GM10266 (cell line): ENCODE results near the gene SIK2.

ENCODE experiments used
- DNase-seq: peaks from one replicate; pipeline ENCODE4 v3.0.0; 2012; ENCODE audit errors: extremely low spot score
- CTCF ChIP-seq: IDR thresholded peaks from 2 replicates; pipeline ENCODE4 v1.5.1; 2012; ENCODE audit warnings: mild to moderate bottlenecking, low read depth; ENCODE audit not compliant: control insufficient read depth, insufficient read depth; ENCODE audit errors: missing control alignments

SIK2 gene

DNA sequence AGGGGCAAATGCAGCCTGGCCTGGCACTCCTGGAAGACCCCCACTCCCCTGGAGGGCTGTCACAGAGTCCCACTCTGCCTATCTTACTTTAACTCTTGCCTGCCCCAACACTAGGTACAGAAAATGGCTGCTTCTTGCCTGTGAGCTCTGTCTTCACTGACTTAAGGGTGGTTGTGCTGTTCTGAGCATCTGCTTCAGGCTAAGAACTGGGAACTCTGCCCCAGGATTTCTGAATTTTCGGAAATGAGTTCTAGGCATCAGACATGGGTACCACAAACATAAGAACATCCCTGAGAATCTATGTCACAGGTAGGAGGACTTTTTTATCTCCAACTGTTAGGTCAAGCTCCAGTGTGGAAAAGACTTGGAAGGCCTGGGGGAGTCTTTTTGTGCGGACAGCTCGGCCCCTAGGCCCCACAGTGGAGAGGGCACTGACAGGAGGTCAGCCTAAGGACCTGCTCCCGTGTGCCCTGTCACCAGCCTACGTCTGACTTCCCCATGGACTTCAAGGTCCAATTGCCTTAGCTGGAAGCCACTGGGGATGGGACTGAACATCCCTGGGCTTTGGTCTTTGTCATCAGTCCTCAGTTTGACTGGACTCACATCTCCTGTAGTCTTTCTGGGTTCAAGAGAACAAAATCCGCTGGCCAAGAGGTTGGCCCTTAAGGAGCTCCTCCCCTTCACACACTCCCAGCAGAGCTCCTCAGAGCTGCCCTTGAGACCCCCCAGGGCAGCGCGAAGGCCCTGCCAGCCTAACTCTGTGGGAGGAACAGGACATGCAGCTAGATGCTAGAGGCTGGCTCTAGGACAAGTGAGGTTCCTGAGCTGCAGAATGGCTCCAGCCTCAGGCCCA, 132.1 kb downstream of the SIK2 start:
- no peak for DNase-seq

DNA sequence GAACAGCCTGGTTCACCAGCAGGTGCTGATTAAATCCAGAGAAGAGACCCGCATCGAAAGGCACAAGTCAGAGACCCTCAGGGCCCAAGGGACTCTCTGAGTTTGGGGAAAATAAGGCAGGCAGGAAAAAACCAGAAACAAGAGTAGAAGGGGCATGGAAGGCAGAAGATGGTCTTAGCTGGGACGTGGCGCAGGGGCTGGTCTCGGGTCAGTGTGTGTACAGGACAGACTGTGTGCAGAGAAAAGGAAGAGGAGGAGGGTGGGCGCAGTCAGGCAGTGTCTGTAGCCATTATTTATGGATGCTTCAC, 132.7 kb downstream of the SIK2 start:
- no peak for DNase-seq
- TF ChIP-seq CTCF = no peak

More for the DNA sequence above, 132.1 kb downstream of the SIK2 start:
- no peak for TF ChIP-seq CTCF

GRCh38 chr11:111735262-111736116, 133.2 kb downstream of the SIK2 start:
- no peak for DNase-seq
- no peak for TF ChIP-seq CTCF

DNA sequence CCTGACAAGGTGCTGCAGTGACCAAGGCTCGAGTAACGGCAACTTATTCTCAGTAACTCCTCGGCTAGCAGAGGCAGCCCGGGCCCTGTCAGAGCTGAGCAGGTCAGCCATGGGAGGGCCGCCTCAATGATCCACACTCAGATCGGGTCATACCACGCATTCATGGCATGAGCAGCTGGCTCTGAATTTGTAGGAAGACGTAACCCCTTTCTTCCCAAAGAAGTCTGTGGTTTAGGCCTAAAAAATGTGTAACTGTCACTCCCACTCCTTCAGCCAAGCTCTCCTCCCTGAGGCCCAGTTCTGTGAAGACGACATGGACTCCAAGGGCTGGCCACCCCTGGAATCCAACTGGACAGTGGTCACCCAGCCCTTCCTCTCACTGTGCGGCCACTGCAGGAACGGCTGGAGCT, 133.9 kb downstream of the SIK2 start:
- TF ChIP-seq CTCF = no peak

DNA sequence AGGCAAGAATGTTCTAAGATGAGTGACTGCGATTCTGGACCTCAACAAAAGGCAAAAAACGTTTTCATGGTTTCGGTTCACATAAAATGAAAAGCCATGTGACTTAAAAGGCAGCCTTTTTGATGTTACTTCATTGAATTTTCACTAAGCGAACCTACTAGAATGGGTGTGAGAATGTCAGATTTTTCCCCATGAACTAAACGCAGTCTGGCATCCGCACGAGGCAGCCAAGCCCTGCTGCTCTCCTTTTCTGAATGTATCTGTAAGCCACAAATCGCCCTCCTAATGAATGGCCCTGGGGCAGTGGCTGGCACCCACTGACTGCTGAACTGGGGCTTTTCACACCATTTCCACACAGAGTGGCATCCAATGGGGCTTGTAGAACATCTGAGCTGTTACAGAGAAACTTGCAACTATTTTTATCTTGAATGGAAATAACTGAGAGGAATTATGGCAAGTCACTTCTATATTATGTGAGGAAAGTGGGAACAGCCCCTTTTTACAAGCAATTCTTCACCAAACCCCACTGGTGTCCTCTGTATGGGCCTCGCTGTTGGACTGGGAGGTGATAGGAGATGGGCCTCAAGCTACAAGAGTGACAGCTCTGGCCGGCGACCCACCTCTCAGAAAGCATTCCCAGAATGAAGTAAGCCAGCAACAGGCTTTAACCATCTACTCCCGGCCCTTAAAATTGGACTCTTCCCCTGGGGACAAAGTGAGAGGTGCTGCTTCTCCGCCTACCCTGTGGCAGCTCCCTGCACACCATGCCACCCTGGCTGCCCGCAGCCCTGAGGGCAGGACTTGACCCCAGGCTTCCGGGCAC, 134.6 kb downstream of the SIK2 start:
- TF ChIP-seq CTCF = no peak
- no peak for DNase-seq

More for the DNA sequence above, 133.9 kb downstream of the SIK2 start:
- no peak for DNase-seq

DNA sequence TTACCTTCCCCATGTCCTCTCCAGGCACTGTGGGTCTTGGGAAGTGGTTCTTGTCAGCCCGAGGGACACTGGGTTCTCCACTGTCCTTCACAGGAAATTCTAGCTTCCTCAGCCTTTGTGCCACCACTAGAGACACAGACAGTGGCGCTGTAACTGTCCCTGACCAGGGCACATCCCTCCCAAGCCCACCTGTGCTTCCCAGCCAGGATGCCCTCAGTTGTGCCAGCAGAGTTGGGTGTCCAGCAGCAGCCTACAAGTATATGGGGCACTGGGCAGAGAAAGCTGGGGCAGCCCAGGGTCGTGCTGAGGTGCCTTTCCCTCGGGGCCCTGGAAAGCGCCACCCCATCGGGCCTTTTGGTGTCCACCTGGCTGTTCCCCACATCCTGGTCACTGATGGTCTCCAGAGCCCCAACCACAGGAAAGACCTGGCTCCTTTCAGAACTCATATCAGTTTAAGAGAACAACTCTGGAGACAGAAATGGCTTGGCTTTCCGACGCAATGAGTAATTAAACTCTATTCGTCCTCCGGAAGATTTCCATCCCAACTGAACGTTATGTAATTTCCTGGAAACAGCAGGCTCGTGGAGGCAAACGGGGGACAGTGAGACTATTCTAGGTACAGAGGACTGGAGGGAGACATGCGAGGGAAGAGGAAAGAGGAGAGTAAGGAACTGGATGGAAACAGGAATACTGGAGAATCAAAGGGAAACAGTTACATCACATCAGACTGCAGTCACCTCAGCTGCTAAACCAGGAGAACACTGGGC, 135.4 kb downstream of the SIK2 start:
- no peak for DNase-seq
- TF ChIP-seq CTCF = no peak
